HepG2 (cell line): ENCODE results near the gene OGFR. TPM values are rescaled to one million over a fixed set of nuclear protein-coding genes. Genes with fewer than 3 reads are reported as not detected.
A peak's percentile ranks its signal among the peaks of the same experiment; 100 is the strongest.

Experiments
- BRCA1 ChIP-seq: sonication (generic); formaldehyde crosslinking; IDR thresholded peaks from 2 replicates; pipeline ENCODE4 v1.4.0; 2020; ENCODE audit warnings: missing genetic modification reagents
- MXD4 ChIP-seq: IDR thresholded peaks from 2 replicates; pipeline ENCODE4 v1.6.1; 2016; ENCODE audit warnings: mild to moderate bottlenecking, missing biosample characterization, missing genetic modification reagents
- SRF ChIP-seq: IDR thresholded peaks from 2 replicates; pipeline ENCODE4 v1.6.1; 2011; ENCODE audit warnings: mild to moderate bottlenecking, low read depth, low read length, moderate library complexity
- ZNF543 ChIP-seq: sonication (generic); formaldehyde crosslinking; IDR thresholded peaks from 2 replicates; pipeline ENCODE4 v1.4.0; 2020; ENCODE audit warnings: mild to moderate bottlenecking, missing genetic modification reagents
- ZNF781 ChIP-seq: sonication (generic); formaldehyde crosslinking; IDR thresholded peaks from 2 replicates; pipeline ENCODE4 v1.5.1; 2020; ENCODE audit warnings: borderline replicate concordance, mild to moderate bottlenecking, missing genetic modification reagents; ENCODE audit errors: not compliant biosample characterization
- polyA plus RNA-seq, 8 experiments: library from polyadenylated mRNA; depleted of rRNA in 3 of 8; stranded (reverse) in 7 of 8; unstranded in 1 of 8; fragments of >200 nt; fragmentation: Illumina TruSeq in 4 of 8; extraction: Trizol in 4 of 8; gene quantifications; 2 replicates each; pipeline versions ENCODE4 v1.2.1 to v1.2.3, GENCODE V29; 2011 to 2016; ENCODE audit warnings: low read depth in 4 of 8, missing spikeins in 1 of 8, mixed read lengths in 1 of 8; ENCODE audit not compliant: insufficient read depth in 1 of 8
- total RNA-seq, 5 experiments: library from RNA; depleted of rRNA; stranded (reverse); fragments of >200 nt; fragmentation: Illumina TruSeq; extraction: Trizol; gene quantifications; 2 replicates each; pipeline ENCODE4 v1.2.3, GENCODE V29; 2016; ENCODE audit warnings: low read depth in 1 of 5
- TF ChIP-seq, protein P1 (sequence below): sonication (generic); formaldehyde crosslinking; IDR thresholded peaks from 2 replicates; pipeline ENCODE4; 2020; ENCODE audit warnings: missing genetic modification reagents, mild to moderate bottlenecking, borderline replicate concordance
- TF ChIP-seq, protein P2 (sequence below): sonication (generic); formaldehyde crosslinking; IDR thresholded peaks from 2 replicates; pipeline ENCODE4 v1.4.0; 2020; ENCODE audit warnings: missing genetic modification reagents
- TF ChIP-seq, protein P3 (sequence below): conservative IDR thresholded peaks from 2 replicates; pipeline ENCODE4 v1.6.1; 2018; ENCODE audit warnings: missing genetic modification reagents
- TF ChIP-seq, protein P4 (sequence below): sonication (generic); formaldehyde crosslinking; IDR thresholded peaks from 2 replicates; pipeline ENCODE4 v1.4.0; 2020; ENCODE audit warnings: missing genetic modification reagents
- TF ChIP-seq, protein P5 (sequence below): sonication (generic); formaldehyde crosslinking; IDR thresholded peaks from 2 replicates; pipeline ENCODE4 v1.5.1; 2020; ENCODE audit warnings: missing genetic modification reagents, mild to moderate bottlenecking, borderline replicate concordance
- TF ChIP-seq, protein P6 (sequence below): sonication (generic); formaldehyde crosslinking; IDR thresholded peaks from 2 replicates; pipeline ENCODE4 v1.5.1; 2020; ENCODE audit warnings: mild to moderate bottlenecking, missing genetic modification reagents, moderate library complexity

Gene OGFR
- total and polyA plus RNA-seq, 2 of the 13 experiments (the other 11 are each of a cell fraction or from before 2014, with no cell fraction given) = 47.7 to 81.8 TPM

DNA sequence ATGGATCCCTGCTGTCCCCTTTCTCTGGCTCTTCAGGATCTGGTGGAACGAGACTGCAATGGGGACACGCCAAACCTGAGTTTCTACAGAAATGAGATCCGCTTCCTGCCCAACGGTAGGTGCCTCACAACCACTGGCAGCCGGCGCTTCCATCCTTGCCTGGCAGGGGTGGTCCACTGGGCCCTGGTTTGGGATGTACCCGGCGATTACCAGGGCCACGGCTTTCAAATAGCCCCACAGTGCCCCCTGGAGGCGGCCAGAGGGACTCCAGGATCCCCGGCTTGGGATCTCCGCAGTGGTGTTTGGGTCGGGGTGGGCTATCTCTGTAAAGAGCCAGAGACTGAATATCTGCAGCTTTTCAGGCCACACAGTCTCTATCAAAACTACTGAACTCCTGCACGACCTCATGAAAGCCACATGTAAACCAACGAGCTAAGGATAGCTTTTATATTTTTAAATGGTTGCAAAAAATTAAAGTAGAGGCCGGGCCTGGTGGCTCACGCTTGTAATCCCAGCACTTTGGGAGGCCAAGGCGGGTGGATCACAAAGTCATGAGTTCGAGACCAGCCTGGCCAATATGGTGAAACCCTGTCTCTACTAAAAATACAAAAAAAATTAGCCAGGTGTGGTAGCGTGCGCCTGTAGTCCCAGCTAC lies 3.7 kb downstream of the OGFR start (continued):
- TF ChIP-seq, protein P1, sequence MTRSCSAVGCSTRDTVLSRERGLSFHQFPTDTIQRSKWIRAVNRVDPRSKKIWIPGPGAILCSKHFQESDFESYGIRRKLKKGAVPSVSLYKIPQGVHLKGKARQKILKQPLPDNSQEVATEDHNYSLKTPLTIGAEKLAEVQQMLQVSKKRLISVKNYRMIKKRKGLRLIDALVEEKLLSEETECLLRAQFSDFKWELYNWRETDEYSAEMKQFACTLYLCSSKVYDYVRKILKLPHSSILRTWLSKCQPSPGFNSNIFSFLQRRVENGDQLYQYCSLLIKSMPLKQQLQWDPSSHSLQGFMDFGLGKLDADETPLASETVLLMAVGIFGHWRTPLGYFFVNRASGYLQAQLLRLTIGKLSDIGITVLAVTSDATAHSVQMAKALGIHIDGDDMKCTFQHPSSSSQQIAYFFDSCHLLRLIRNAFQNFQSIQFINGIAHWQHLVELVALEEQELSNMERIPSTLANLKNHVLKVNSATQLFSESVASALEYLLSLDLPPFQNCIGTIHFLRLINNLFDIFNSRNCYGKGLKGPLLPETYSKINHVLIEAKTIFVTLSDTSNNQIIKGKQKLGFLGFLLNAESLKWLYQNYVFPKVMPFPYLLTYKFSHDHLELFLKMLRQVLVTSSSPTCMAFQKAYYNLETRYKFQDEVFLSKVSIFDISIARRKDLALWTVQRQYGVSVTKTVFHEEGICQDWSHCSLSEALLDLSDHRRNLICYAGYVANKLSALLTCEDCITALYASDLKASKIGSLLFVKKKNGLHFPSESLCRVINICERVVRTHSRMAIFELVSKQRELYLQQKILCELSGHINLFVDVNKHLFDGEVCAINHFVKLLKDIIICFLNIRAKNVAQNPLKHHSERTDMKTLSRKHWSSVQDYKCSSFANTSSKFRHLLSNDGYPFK = 0 out of 2 replicates have a peak, but pooled peaks have one; percentile 20
- TF ChIP-seq BRCA1 (no peak), SRF (no peak), ZNF781 (no peak), MXD4 (CRISPR knock-in tag) (no peak), ZNF543 (no peak)
- TF ChIP-seq, protein P2, sequence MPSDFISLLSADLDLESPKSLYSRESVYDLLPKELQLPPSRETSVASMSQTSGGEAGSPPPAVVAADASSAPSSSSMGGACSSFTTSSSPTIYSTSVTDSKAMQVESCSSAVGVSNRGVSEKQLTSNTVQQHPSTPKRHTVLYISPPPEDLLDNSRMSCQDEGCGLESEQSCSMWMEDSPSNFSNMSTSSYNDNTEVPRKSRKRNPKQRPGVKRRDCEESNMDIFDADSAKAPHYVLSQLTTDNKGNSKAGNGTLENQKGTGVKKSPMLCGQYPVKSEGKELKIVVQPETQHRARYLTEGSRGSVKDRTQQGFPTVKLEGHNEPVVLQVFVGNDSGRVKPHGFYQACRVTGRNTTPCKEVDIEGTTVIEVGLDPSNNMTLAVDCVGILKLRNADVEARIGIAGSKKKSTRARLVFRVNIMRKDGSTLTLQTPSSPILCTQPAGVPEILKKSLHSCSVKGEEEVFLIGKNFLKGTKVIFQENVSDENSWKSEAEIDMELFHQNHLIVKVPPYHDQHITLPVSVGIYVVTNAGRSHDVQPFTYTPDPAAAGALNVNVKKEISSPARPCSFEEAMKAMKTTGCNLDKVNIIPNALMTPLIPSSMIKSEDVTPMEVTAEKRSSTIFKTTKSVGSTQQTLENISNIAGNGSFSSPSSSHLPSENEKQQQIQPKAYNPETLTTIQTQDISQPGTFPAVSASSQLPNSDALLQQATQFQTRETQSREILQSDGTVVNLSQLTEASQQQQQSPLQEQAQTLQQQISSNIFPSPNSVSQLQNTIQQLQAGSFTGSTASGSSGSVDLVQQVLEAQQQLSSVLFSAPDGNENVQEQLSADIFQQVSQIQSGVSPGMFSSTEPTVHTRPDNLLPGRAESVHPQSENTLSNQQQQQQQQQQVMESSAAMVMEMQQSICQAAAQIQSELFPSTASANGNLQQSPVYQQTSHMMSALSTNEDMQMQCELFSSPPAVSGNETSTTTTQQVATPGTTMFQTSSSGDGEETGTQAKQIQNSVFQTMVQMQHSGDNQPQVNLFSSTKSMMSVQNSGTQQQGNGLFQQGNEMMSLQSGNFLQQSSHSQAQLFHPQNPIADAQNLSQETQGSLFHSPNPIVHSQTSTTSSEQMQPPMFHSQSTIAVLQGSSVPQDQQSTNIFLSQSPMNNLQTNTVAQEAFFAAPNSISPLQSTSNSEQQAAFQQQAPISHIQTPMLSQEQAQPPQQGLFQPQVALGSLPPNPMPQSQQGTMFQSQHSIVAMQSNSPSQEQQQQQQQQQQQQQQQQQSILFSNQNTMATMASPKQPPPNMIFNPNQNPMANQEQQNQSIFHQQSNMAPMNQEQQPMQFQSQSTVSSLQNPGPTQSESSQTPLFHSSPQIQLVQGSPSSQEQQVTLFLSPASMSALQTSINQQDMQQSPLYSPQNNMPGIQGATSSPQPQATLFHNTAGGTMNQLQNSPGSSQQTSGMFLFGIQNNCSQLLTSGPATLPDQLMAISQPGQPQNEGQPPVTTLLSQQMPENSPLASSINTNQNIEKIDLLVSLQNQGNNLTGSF (CRISPR knock-in tag) = 0 out of 2 replicates have a peak, but pooled peaks have one; percentile 12
- TF ChIP-seq, protein P3, sequence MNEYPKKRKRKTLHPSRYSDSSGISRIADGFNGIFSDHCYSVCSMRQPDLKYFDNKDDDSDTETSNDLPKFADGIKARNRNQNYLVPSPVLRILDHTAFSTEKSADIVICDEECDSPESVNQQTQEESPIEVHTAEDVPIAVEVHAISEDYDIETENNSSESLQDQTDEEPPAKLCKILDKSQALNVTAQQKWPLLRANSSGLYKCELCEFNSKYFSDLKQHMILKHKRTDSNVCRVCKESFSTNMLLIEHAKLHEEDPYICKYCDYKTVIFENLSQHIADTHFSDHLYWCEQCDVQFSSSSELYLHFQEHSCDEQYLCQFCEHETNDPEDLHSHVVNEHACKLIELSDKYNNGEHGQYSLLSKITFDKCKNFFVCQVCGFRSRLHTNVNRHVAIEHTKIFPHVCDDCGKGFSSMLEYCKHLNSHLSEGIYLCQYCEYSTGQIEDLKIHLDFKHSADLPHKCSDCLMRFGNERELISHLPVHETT (CRISPR knock-in tag) = 0 out of 2 replicates have a peak, but pooled peaks have one; percentile 32
- TF ChIP-seq, protein P4, sequence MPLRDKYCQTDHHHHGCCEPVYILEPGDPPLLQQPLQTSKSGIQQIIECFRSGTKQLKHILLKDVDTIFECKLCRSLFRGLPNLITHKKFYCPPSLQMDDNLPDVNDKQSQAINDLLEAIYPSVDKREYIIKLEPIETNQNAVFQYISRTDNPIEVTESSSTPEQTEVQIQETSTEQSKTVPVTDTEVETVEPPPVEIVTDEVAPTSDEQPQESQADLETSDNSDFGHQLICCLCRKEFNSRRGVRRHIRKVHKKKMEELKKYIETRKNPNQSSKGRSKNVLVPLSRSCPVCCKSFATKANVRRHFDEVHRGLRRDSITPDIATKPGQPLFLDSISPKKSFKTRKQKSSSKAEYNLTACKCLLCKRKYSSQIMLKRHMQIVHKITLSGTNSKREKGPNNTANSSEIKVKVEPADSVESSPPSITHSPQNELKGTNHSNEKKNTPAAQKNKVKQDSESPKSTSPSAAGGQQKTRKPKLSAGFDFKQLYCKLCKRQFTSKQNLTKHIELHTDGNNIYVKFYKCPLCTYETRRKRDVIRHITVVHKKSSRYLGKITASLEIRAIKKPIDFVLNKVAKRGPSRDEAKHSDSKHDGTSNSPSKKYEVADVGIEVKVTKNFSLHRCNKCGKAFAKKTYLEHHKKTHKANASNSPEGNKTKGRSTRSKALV = peak; percentile 46; the same call in 1 of the 2 replicates
- TF ChIP-seq, protein P5, sequence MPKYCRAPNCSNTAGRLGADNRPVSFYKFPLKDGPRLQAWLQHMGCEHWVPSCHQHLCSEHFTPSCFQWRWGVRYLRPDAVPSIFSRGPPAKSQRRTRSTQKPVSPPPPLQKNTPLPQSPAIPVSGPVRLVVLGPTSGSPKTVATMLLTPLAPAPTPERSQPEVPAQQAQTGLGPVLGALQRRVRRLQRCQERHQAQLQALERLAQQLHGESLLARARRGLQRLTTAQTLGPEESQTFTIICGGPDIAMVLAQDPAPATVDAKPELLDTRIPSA (CRISPR knock-in tag) = no peak
- TF ChIP-seq, protein P6, sequence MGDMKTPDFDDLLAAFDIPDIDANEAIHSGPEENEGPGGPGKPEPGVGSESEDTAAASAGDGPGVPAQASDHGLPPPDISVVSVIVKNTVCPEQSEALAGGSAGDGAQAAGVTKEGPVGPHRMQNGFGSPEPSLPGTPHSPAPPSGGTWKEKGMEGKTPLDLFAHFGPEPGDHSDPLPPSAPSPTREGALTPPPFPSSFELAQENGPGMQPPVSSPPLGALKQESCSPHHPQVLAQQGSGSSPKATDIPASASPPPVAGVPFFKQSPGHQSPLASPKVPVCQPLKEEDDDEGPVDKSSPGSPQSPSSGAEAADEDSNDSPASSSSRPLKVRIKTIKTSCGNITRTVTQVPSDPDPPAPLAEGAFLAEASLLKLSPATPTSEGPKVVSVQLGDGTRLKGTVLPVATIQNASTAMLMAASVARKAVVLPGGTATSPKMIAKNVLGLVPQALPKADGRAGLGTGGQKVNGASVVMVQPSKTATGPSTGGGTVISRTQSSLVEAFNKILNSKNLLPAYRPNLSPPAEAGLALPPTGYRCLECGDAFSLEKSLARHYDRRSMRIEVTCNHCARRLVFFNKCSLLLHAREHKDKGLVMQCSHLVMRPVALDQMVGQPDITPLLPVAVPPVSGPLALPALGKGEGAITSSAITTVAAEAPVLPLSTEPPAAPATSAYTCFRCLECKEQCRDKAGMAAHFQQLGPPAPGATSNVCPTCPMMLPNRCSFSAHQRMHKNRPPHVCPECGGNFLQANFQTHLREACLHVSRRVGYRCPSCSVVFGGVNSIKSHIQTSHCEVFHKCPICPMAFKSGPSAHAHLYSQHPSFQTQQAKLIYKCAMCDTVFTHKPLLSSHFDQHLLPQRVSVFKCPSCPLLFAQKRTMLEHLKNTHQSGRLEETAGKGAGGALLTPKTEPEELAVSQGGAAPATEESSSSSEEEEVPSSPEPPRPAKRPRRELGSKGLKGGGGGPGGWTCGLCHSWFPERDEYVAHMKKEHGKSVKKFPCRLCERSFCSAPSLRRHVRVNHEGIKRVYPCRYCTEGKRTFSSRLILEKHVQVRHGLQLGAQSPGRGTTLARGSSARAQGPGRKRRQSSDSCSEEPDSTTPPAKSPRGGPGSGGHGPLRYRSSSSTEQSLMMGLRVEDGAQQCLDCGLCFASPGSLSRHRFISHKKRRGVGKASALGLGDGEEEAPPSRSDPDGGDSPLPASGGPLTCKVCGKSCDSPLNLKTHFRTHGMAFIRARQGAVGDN = peak; percentile 63
